ENCODE measurements around the gene ZNF880.

Gene ZNF880

DNA sequence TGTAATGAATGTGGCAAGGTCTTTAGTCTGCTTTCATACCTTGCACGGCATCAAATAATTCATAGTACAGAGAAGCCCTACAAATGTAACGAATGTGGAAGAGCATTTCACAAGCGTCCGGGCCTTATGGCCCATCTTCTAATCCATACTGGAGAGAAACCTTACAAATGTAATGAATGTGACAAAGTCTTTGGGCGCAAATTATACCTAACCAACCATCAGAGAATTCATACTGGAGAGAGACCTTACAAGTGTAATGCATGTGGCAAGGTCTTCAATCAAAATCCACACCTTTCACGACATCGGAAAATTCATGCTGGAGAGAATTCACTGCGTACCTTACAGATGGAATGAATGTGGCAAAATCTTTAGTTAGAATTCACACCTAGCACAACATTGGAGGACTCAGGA lies 3.3 kb upstream of the ZNF880 start:
- H3K9me3 ChIP-seq (ENCODE audit: control insufficient read depth, insufficient read depth, low read depth, low read length), result peaks cover 56% of the 10 kb centered on the region

DNA sequence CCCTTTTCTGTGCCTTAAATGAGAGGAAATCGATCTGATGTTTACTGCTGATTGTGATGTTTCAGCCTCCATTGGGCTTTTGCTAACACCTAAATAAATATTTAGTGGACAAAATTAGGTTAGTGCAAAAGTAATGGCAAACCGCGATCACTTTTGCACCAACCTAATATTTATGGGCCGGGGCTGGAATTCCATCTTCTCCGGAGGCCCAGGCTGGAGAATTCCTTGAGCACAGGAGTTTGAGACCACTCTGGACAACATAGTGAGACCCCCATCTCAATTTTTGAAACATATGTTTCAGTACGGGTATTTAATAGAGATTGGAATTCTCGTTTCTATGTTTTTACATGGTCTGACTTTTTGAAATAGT lies 603 bp downstream of the ZNF880 start:
- Histone ChIP-seq H3K4me3 (ENCODE audit: low read depth, low read length) (peak overlapping the region; percentile 70), H3K9me3 (ENCODE audit: control insufficient read depth, insufficient read depth, low read depth, low read length) (peaks cover 38% of the 10 kb centered on the region), H3K27me3 (ENCODE audit: control insufficient read depth, insufficient read depth, low read length) (no peaks in the 10 kb centered on the region), H3K9ac (ENCODE audit: low read length) (peak overlapping the region; percentile 69), H3K27ac (ENCODE audit: low read depth, low read length) (peak overlapping the region; percentile 84), H3K36me3 (ENCODE audit: control insufficient read depth, insufficient read depth, low read length) (peaks cover 29% of the 10 kb centered on the region), H3K4me1 (ENCODE audit: control insufficient read depth, insufficient read depth, low read length) (no peaks in the 10 kb centered on the region)

More for the DNA sequence above, 3.3 kb upstream of the ZNF880 start:
- H3K9ac ChIP-seq (ENCODE audit: low read length), result no peak overlapping the region
- no peak overlapping the region for H3K27ac ChIP-seq (ENCODE audit: low read depth, low read length)
- H3K36me3 ChIP-seq (ENCODE audit: control insufficient read depth, insufficient read depth, low read length), result peaks cover 19% of the 10 kb centered on the region
- no peak overlapping the region for H3K4me3 ChIP-seq (ENCODE audit: low read depth, low read length)
- H3K27me3 ChIP-seq (ENCODE audit: control insufficient read depth, insufficient read depth, low read length), result no peaks in the 10 kb centered on the region
- H3K4me1 ChIP-seq (ENCODE audit: control insufficient read depth, insufficient read depth, low read length), result no peaks in the 10 kb centered on the region

DNA sequence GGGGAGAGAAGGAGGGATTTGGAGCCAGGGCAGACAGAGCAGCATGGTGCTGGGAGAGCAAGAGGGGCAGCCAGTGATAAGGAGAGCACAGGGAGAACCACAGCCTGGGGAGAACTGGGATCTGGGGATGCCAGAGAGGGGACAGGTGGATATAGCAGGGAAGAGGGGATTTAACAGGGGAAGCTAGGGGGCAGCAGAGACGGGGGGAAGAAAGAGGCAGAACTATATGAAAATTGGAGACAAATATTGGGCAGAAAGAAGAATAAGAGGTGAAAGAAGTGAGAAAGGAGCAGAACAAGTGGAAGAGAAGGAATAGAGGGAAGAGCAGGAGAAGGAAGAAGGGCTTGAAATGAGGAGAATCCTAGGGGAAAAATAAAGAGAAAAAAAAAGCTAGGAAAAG lies 21.4 kb downstream of the ZNF880 start:
- no peak overlapping the region for H3K27ac ChIP-seq (ENCODE audit: low read depth, low read length)
- H3K9ac ChIP-seq (ENCODE audit: low read length), result no peak overlapping the region
- no peaks in the 10 kb centered on the region for H3K4me1 ChIP-seq (ENCODE audit: control insufficient read depth, insufficient read depth, low read length)
- peaks cover 22% of the 10 kb centered on the region for H3K9me3 ChIP-seq (ENCODE audit: control insufficient read depth, insufficient read depth, low read depth, low read length)
- no peaks in the 10 kb centered on the region for H3K27me3 ChIP-seq (ENCODE audit: control insufficient read depth, insufficient read depth, low read length)
- H3K36me3 ChIP-seq (ENCODE audit: control insufficient read depth, insufficient read depth, low read length), result peaks cover 10% of the 10 kb centered on the region; the same call in 1 of the 2 replicates
- H3K4me3 ChIP-seq (ENCODE audit: low read depth, low read length), result no peak overlapping the region

DNA sequence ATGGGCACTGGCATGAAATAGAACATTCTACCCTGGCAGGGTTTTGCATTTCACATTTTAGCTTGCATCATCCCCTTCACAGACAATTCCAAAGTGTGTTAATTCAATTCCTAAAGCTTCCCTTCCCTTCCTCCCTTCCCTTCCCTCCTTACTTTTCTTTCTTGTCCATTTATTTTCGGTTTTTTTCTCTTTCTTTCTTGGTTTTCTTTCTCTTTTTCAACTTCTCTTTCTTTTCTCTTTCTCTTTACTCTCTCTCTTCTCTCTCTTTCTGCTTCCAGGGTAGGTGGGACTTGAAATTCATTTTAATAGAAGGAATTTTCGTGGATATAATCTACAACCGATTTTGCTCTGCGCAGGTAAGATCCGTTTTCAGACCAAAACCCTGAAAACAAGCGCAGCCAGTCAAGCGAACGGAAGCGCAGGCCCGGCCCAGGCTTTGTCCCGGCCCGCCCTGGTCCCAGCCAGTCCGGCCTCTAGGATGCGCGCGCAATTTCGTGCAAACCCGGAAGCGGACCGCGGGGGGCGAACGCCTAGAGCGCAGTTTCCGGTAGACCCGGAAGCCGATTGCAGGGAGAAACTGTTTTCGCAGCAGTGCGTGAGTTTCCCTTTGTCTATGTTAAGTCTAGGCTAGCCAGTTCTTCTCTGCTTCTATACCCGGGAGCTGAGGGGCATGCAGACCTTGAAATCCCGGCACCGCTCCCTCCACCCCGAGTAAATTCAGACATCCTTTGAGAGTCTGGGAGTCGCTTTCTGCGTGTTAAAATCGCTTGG lies 27.8 kb downstream of the ZNF880 start, which contains the start of gene ZNF528:
ZNF528 (plus strand) TSS at position 540 of the 771 bp plus-strand sequence. CDS start 4,165 bp downstream, outside the sequence.
- Histone ChIP-seq H3K9me3 (ENCODE audit: control insufficient read depth, insufficient read depth, low read depth, low read length) (peaks cover 19% of the 10 kb centered on the region), H3K9ac (ENCODE audit: low read length) (peak within 1 kb of the TSS; percentile 44), H3K27ac (ENCODE audit: low read depth, low read length) (peak within 1 kb of the TSS; percentile 93; the same call in 1 of the 2 replicates), H3K27me3 (ENCODE audit: control insufficient read depth, insufficient read depth, low read length) (no peaks in the 10 kb centered on the region), H3K4me1 (ENCODE audit: control insufficient read depth, insufficient read depth, low read length) (no peaks in the 10 kb centered on the region), H3K4me3 (ENCODE audit: low read depth, low read length) (peak within 1 kb of the TSS; percentile 78), H3K36me3 (ENCODE audit: control insufficient read depth, insufficient read depth, low read length) (peaks cover 6% of the 10 kb centered on the region; the same call in 1 of the 2 replicates)

DNA sequence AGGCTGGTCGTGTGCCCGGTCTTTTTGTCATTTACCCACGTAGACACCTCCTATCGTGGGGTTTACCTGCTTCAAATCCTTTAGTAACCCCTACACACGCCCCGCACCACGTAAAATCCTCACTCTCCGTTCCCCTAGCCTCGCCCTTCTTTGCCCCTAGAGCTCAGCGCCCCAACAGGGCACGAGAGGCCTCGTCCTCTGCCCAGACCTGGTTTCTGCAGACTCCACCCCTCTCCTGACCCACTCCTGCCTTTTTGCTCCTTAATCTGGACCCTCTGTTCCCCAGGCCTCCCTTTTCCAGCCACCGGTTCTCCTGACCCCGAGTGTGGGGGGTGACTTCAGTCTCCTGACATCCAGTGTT lies 28.3 kb downstream of the ZNF880 start:
- Histone ChIP-seq H3K27me3 (ENCODE audit: control insufficient read depth, insufficient read depth, low read length) (no peaks in the 10 kb centered on the region), H3K36me3 (ENCODE audit: control insufficient read depth, insufficient read depth, low read length) (peaks cover 7% of the 10 kb centered on the region; the same call in 1 of the 2 replicates), H3K9me3 (ENCODE audit: control insufficient read depth, insufficient read depth, low read depth, low read length) (peaks cover 19% of the 10 kb centered on the region), H3K9ac (ENCODE audit: low read length) (peak overlapping the region; percentile 44), H3K4me3 (ENCODE audit: low read depth, low read length) (peak overlapping the region; percentile 78), H3K27ac (ENCODE audit: low read depth, low read length) (no peak overlapping the region; the same call in 1 of the 2 replicates), H3K4me1 (ENCODE audit: control insufficient read depth, insufficient read depth, low read length) (no peaks in the 10 kb centered on the region)

DNA sequence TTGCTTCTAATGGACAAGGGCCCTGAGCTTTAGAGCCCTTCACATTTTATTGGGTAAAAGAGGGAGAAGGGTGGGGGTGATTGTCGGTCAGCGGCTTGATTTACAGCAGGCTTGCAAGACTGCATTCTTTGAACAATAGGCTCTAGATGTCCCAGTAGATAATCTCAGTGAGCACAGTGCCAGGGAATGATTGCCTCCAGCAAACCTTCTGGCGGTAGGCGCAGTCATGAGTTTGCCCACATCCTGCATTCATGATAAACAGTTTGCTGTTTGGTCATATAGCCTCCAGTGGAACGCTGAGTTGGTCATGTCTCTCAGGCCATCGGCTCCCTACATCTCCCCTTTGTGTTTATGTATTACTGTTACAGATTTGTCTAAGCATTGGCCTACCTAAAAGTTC lies 40.6 kb downstream of the ZNF880 start:
- Histone ChIP-seq H3K36me3 (ENCODE audit: control insufficient read depth, insufficient read depth, low read length) (peaks cover 17% of the 10 kb centered on the region; the same call in 1 of the 2 replicates), H3K4me1 (ENCODE audit: control insufficient read depth, insufficient read depth, low read length) (no peaks in the 10 kb centered on the region), H3K9me3 (ENCODE audit: control insufficient read depth, insufficient read depth, low read depth, low read length) (peaks cover 58% of the 10 kb centered on the region), H3K9ac (ENCODE audit: low read length) (no peak overlapping the region), H3K27me3 (ENCODE audit: control insufficient read depth, insufficient read depth, low read length) (no peaks in the 10 kb centered on the region), H3K4me3 (ENCODE audit: low read depth, low read length) (no peak overlapping the region), H3K27ac (ENCODE audit: low read depth, low read length) (no peak overlapping the region)

DNA sequence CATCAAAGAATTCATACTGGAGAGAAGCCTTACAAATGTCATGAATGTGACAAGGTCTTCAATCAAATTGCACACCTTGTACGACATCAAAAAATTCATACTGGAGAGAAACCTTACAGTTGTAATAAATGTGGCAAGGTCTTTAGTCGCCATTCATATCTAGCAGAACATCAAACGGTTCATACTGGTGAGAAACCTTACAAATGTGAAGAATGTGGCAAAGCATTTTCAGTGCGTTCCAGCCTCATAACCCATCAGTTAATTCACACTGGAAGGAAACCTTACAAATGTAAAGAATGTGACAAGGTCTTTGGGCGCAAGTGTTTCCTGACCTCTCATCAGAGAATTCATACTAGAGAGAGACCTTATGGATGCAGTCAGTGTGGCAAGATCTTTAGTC lies 46.0 kb downstream of the ZNF880 start:
- Histone ChIP-seq H3K4me1 (ENCODE audit: control insufficient read depth, insufficient read depth, low read length) (no peaks in the 10 kb centered on the region), H3K9me3 (ENCODE audit: control insufficient read depth, insufficient read depth, low read depth, low read length) (peaks cover 77% of the 10 kb centered on the region), H3K27ac (ENCODE audit: low read depth, low read length) (no peak overlapping the region), H3K36me3 (ENCODE audit: control insufficient read depth, insufficient read depth, low read length) (peaks cover 12% of the 10 kb centered on the region; the same call in 1 of the 2 replicates), H3K9ac (ENCODE audit: low read length) (no peak overlapping the region), H3K4me3 (ENCODE audit: low read depth, low read length) (no peak overlapping the region), H3K27me3 (ENCODE audit: control insufficient read depth, insufficient read depth, low read length) (no peaks in the 10 kb centered on the region)

DNA sequence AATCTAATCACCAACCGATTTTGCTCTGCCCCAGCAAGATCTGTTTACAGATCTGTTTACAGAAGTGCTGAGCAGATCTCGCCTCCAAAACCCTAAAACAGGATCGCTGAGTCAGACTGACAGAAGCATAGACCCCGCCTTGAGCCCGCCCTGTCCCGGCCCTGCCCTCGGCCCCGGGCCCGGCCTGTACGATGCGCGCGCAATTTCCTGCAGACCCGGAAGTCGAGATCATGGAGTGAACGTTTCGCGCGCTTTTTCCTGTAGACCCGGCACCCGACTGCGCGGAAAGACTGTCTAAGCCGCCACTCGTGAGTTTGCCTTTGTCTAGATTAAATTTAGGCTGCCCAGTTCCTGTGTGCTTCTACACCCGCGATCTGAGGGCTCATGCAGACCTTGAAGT lies 59.2 kb downstream of the ZNF880 start, which contains the start of gene ZNF534:
ZNF534 (plus strand) TSS at position 212 of the 400 bp plus-strand sequence. CDS start 2,327 bp downstream, outside the sequence.
- H3K9ac ChIP-seq (ENCODE audit: low read length), result no peak within 1 kb of the TSS
- no peaks in the 10 kb centered on the region for H3K27me3 ChIP-seq (ENCODE audit: control insufficient read depth, insufficient read depth, low read length)
- peaks cover 42% of the 10 kb centered on the region for H3K9me3 ChIP-seq (ENCODE audit: control insufficient read depth, insufficient read depth, low read depth, low read length)
- no peak within 1 kb of the TSS for H3K27ac ChIP-seq (ENCODE audit: low read depth, low read length)
- H3K4me1 ChIP-seq (ENCODE audit: control insufficient read depth, insufficient read depth, low read length), result no peaks in the 10 kb centered on the region
- H3K4me3 ChIP-seq (ENCODE audit: low read depth, low read length), result no peak within 1 kb of the TSS
- no peaks in the 10 kb centered on the region for H3K36me3 ChIP-seq (ENCODE audit: control insufficient read depth, insufficient read depth, low read length)
